ENCODE measurements around the gene TYW1B. TPM values are rescaled to one million over a fixed set of nuclear protein-coding genes. Genes with fewer than 3 reads are reported as not detected.
"Not testable (repeated sequence)": the region's sequence is repeated elsewhere in the genome, so short reads cannot be mapped to it uniquely, and the experiment has no call there.

The TYW1B gene
- total RNA-seq, 1 experiment from 2014 or later = 4.7 TPM

GRCh38 chr7:72559546-72559945 lies 268.5 kb downstream of the TYW1B start:
- DNase-seq (ENCODE audit: low read depth) = not testable (repeated sequence)

- DNase-seq (ENCODE audit: low read depth) = not testable (repeated sequence)
These were observed 271.3 kb downstream of the TYW1B start for GRCh38 chr7:72556733-72557132.

- DNase-seq (ENCODE audit: low read depth) = not testable (repeated sequence)
These were observed 272.8 kb downstream of the TYW1B start for GRCh38 chr7:72555238-72555637.

GRCh38 chr7:72554401-72554800 lies 273.6 kb downstream of the TYW1B start:
- not testable (repeated sequence) for DNase-seq (ENCODE audit: low read depth)

GRCh38 chr7:72550454-72550853 lies 277.5 kb downstream of the TYW1B start:
- DNase-seq (ENCODE audit: low read depth) = not testable (repeated sequence)

- DNase-seq (ENCODE audit: low read depth) = not testable (repeated sequence)
These were observed 281.3 kb downstream of the TYW1B start for GRCh38 chr7:72546586-72547237.

GRCh38 chr7:72544531-72544930 lies 283.5 kb downstream of the TYW1B start:
- DNase-seq (ENCODE audit: low read depth) = not testable (repeated sequence)

- no peak for DNase-seq (ENCODE audit: low read depth)
These were observed 287.1 kb downstream of the TYW1B start for GRCh38 chr7:72540923-72541322.

GRCh38 chr7:72540106-72540611 lies 287.8 kb downstream of the TYW1B start:
- no peak for DNase-seq (ENCODE audit: low read depth)

- DNase-seq (ENCODE audit: low read depth) = no peak
These were observed 288.3 kb downstream of the TYW1B start for GRCh38 chr7:72539702-72540101.

GRCh38 chr7:72538856-72539255 lies 289.1 kb downstream of the TYW1B start:
- peak; percentile 61 for DNase-seq (ENCODE audit: low read depth)

GRCh38 chr7:72538147-72538546 lies 289.9 kb downstream of the TYW1B start:
- no peak for DNase-seq (ENCODE audit: low read depth)

GRCh38 chr7:72536038-72536437 lies 292.0 kb downstream of the TYW1B start:
- not testable (repeated sequence) for DNase-seq (ENCODE audit: low read depth)

- DNase-seq (ENCODE audit: low read depth) = not testable (repeated sequence)
These were observed 297.0 kb downstream of the TYW1B start for GRCh38 chr7:72531048-72531447.

Other genes starting within 250 kb of the TYW1B start
- gene POM121, start 96.9 kb upstream of the TYW1B start, total RNA-seq (2014; rRNA removed; shearing (Covaris generic)) = 4.4 and 4.5 TPM in 2 replicates
- gene TRIM74, start 141.3 kb upstream of the TYW1B start, total RNA-seq (2014; rRNA removed; shearing (Covaris generic)) = not detected in 2 replicates
- gene SPDYE8, start 201.6 kb upstream of the TYW1B start, total RNA-seq (2014; rRNA removed; shearing (Covaris generic)) = not detected in 2 replicates
- not detected in 2 replicates for gene SPDYE11, start 229.7 kb upstream of the TYW1B start, total RNA-seq (2014; rRNA removed; shearing (Covaris generic))

Data from RPMI7951 (cell line).